Pulmonary artery endothelial cell (primary cell): ENCODE data around the gene PKD1L1. TPM values are rescaled to one million over a fixed set of nuclear protein-coding genes. Genes with fewer than 3 reads are reported as not detected.
A peak's percentile ranks its signal among the peaks of the same experiment; 100 is the strongest.
"Not testable (repeated sequence)": the region's sequence is repeated elsewhere in the genome, so short reads cannot be mapped to it uniquely, and the experiment has no call there.

Source experiments
- DNase-seq: peaks from one replicate; pipeline ENCODE4 v3.0.0-alpha.2; 2011; ENCODE audit warnings: low read depth, low spot score
- total RNA-seq: library from RNA; depleted of rRNA; stranded (reverse); fragments of >200 nt; gene quantifications from 2 replicates; pipeline ENCODE4 v1.2.3, GENCODE V29; 2014

Gene PKD1L1
- total RNA-seq, 1 donor from 2014 or later = 1.1 TPM

- DNase-seq = no peak
Observed at GRCh38 chr7:47956220-47956619, 8.0 kb upstream of the PKD1L1 start.

- no peak for DNase-seq
Observed at GRCh38 chr7:47954231-47954911, 6.1 kb upstream of the PKD1L1 start.

GRCh38 chr7:47953822-47954221 is 5.6 kb upstream of the PKD1L1 start:
- DNase-seq = no peak

GRCh38 chr7:47952224-47952623 is 4.0 kb upstream of the PKD1L1 start:
- no peak for DNase-seq

- DNase-seq = no peak
Observed at GRCh38 chr7:47951374-47951773, 3.1 kb upstream of the PKD1L1 start.

- peak; percentile 84 for DNase-seq
Observed at GRCh38 chr7:47950714-47951113, 2.4 kb upstream of the PKD1L1 start.

- no peak for DNase-seq
Observed at GRCh38 chr7:47949703-47950102, 1.4 kb upstream of the PKD1L1 start.

- no peak for DNase-seq
Observed at GRCh38 chr7:47947355-47947749, 914 bp downstream of the PKD1L1 start.

- peak; percentile 98 for DNase-seq
Observed at GRCh38 chr7:47946581-47947354, 1.5 kb downstream of the PKD1L1 start.

- DNase-seq = peak; percentile 51
Observed at GRCh38 chr7:47945261-47946015, 2.8 kb downstream of the PKD1L1 start.

GRCh38 chr7:47944536-47945260 is 3.6 kb downstream of the PKD1L1 start:
- DNase-seq = no peak

- DNase-seq = no peak
Observed at GRCh38 chr7:47943676-47944474, 4.4 kb downstream of the PKD1L1 start.

GRCh38 chr7:47942651-47943050 is 5.6 kb downstream of the PKD1L1 start:
- not testable (repeated sequence) for DNase-seq

GRCh38 chr7:47942132-47942531 is 6.1 kb downstream of the PKD1L1 start:
- DNase-seq = no peak

GRCh38 chr7:47941136-47941844 is 7.0 kb downstream of the PKD1L1 start:
- DNase-seq = peak; percentile 88

- no peak for DNase-seq
Observed at GRCh38 chr7:47940088-47941013, 7.9 kb downstream of the PKD1L1 start.

- no peak for DNase-seq
Observed at GRCh38 chr7:47939425-47940036, 8.7 kb downstream of the PKD1L1 start.

GRCh38 chr7:47938574-47939165 is 9.6 kb downstream of the PKD1L1 start:
- no peak for DNase-seq
